Panc1 (cell line): ENCODE data around the gene C1RL. TPM values are rescaled to one million over a fixed set of nuclear protein-coding genes. Genes with fewer than 3 reads are reported as not detected.

Experiments used
- ATAC-seq: fragments of 200-7000 bp; cut with Tn5 transposase; 2 replicates; pipeline ENCODE4 v1.9.1; 2020; ENCODE audit warnings: mild to moderate bottlenecking, moderate library complexity
- BruUV-seq: library from RNA; stranded (reverse); fragments of 400-500 nt; replicated peaks from 2 replicates; lab custom pipeline; 2021; lab: Mats Ljungman, UMichigan
- CTCF ChIA-PET: fragments of 300-600 bp; sonication (Branson Sonifier 250); formaldehyde crosslinking; loops from one replicate; lab custom pipeline; 2022; ENCODE audit warnings: antibody characterized with exemption; lab: Charles Lee
- POLR2A ChIA-PET: fragments of 300-600 bp; sonication (Branson Sonifier 250); formaldehyde crosslinking; loops from one replicate; lab custom pipeline; 2022; ENCODE audit warnings: antibody characterized with exemption; lab: Charles Lee
- DNase-seq: peaks from one replicate; pipeline ENCODE4 v3.0.0-alpha.2; 2010; ENCODE audit warnings: low read depth, low spot score
- H3K27ac ChIP-seq: 2 replicates; pipeline ENCODE4 v1.5.1; 2011; ENCODE audit warnings: mild to moderate bottlenecking, low read length, inconsistent platforms
- H3K27me3 ChIP-seq: fragments of 200-500 bp; sonication (Bioruptor generic); 2 replicates; pipeline ENCODE4 v1.6.0; 2014; ENCODE audit warnings: low read length, inconsistent platforms; ENCODE audit not compliant: control insufficient read depth, insufficient read depth
- H3K36me3 ChIP-seq: fragments of 200-500 bp; sonication (Bioruptor generic); 2 replicates; pipeline ENCODE4 v1.5.1; 2014; ENCODE audit warnings: inconsistent platforms, mild to moderate bottlenecking, low read length, moderate library complexity; ENCODE audit not compliant: control insufficient read depth, insufficient read depth
- H3K4me1 ChIP-seq: 2 replicates; pipeline ENCODE4 v1.5.1; 2011; ENCODE audit warnings: inconsistent platforms, mild to moderate bottlenecking, low read length, moderate library complexity; ENCODE audit not compliant: control insufficient read depth, insufficient read depth
- H3K4me3 ChIP-seq, 2 experiments: 2 replicates each; pipeline ENCODE4 v1.5.1; 2011 to 2012; ENCODE audit warnings: low read depth in 2 of 2, low read length in 2 of 2, mild to moderate bottlenecking in 2 of 2, inconsistent platforms in 1 of 2, moderate library complexity in 1 of 2
- H3K9me3 ChIP-seq: fragments of 200-500 bp; sonication (Bioruptor generic); 2 replicates; pipeline ENCODE4 v1.5.1; 2014; ENCODE audit warnings: low read depth, mild to moderate bottlenecking, inconsistent platforms, low read length, moderate library complexity; ENCODE audit not compliant: control insufficient read depth, insufficient read depth
- POLR2AphosphoS5 ChIP-seq: IDR thresholded peaks from 2 replicates; pipeline ENCODE4 v1.6.1; 2012; ENCODE audit warnings: mild to moderate bottlenecking, low read depth, low read length, moderate library complexity
- SIN3A ChIP-seq: IDR thresholded peaks from 2 replicates; pipeline ENCODE4 v1.6.1; 2012; ENCODE audit warnings: low read depth, mild to moderate bottlenecking, low read length, moderate library complexity, borderline replicate concordance; ENCODE audit not compliant: insufficient read depth
- TCF7L2 ChIP-seq: IDR thresholded peaks from 2 replicates; pipeline ENCODE4 v1.6.1; 2011; ENCODE audit warnings: mild to moderate bottlenecking, low read depth, low read length, inconsistent platforms
- in situ Hi-C: cut with HindIII; loops from 2 replicates; pipeline ENCODE4 v1.10.0; 2016; ENCODE audit warnings: low sequenced_read_pairs, low pct_unique_long_range_greater_than_20kb
- intact Hi-C: fragments of 100-400 bp; cut with micrococcal nuclease; formaldehyde crosslinking; loops from one replicate; pipeline ENCODE4 v1.10.0; 2022; ENCODE audit not compliant: unreplicated experiment
- total RNA-seq: library from RNA; stranded (reverse); gene quantifications from one replicate; pipeline ENCODE4 v1.2.1, GENCODE V29; 2021; ENCODE audit not compliant: unreplicated experiment
- TF ChIP-seq, protein P1 (sequence below): fragments of 450-650 bp; IDR thresholded peaks from 2 replicates; pipeline ENCODE4 v1.5.1; 2017; ENCODE audit warnings: mild to moderate bottlenecking
- TF ChIP-seq, protein P2 (sequence below), 2 experiments: IDR thresholded peaks; 2 replicates each; pipeline ENCODE4 v1.6.1; 2011 to 2012; ENCODE audit warnings: low read depth in 2 of 2, control low read depth in 1 of 2, low read length in 1 of 2, mild to moderate bottlenecking in 1 of 2, moderate library complexity in 1 of 2; ENCODE audit not compliant: insufficient read depth in 1 of 2

C1RL gene
- total RNA-seq, 1 experiment from 2014 or later: 10.7 TPM

DNA sequence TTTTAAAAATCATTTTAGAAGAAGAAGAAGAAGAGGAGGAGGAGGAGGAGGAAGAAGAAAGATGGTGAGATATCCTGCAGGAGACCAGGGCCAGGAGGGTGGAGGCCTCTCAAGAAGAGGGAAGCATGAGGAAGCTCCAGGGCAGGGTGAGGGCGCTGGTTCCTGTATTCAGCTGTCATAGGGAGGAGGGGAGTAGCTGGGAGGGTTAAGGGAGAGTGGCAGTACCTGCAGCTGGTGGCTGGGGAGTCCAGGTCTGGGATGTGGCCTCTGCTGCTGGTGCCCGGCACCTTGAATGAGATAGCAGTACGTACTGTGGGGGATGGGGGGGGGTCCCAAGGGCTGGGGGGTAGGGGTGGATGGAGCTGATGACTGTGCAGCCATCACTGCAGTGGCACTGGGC lies 9.9 kb upstream of the C1RL start:
- ChIA-PET CTCF (interaction anchor here (0.7 kb wide), 1 partner anchor 22 kb away, joined by 4 read pairs; no protein-coding TSS in a partner anchor), POLR2A (no interaction called here)
- no peaks in the 10 kb centered on the region for H3K27me3 ChIP-seq
- H3K4me1 ChIP-seq: no peaks in the 10 kb centered on the region
- no peaks in the 10 kb centered on the region for H3K9me3 ChIP-seq
- ATAC-seq: no peak
- intact Hi-C loops: loop anchor here (10.0 kb wide), 1 partner anchor 174 kb away; the partner anchor contains the start of genes C12orf57 and RNU7-1
- no peaks in the 10 kb centered on the region for H3K36me3 ChIP-seq
- TF ChIP-seq, protein P1, sequence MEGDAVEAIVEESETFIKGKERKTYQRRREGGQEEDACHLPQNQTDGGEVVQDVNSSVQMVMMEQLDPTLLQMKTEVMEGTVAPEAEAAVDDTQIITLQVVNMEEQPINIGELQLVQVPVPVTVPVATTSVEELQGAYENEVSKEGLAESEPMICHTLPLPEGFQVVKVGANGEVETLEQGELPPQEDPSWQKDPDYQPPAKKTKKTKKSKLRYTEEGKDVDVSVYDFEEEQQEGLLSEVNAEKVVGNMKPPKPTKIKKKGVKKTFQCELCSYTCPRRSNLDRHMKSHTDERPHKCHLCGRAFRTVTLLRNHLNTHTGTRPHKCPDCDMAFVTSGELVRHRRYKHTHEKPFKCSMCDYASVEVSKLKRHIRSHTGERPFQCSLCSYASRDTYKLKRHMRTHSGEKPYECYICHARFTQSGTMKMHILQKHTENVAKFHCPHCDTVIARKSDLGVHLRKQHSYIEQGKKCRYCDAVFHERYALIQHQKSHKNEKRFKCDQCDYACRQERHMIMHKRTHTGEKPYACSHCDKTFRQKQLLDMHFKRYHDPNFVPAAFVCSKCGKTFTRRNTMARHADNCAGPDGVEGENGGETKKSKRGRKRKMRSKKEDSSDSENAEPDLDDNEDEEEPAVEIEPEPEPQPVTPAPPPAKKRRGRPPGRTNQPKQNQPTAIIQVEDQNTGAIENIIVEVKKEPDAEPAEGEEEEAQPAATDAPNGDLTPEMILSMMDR: no peak
- in situ Hi-C loops: no loop called here
- no peak for DNase-seq
- H3K27ac ChIP-seq: no peak overlapping the region
- no peak overlapping the region for H3K4me3 ChIP-seq
- no TSS peak for BruUV-seq

DNA sequence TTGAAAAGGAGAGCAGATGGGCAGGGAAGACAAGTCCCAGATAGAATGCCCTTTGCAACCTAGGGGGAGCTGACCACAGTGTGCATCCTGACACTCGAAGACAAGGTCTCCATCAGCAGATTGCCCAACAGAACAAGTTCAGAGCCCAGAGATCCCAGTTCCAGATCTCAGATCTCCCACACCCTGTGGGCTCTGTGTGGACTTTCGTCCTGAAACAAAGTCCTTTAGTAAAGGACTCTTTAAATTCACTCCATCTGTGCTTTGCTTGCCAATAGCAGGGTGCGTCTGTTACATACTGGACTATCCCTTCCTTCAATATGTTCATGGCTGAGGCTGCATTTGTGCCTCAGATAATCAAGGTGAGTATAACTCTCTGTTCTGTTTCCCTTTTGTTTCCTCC lies 8.7 kb upstream of the C1RL start:
- TF ChIP-seq TCF7L2 (no peak), SIN3A (no peak), POLR2AphosphoS5 (no peak)
- TF ChIP-seq, protein P1: no peak
- TF ChIP-seq, protein P2, sequence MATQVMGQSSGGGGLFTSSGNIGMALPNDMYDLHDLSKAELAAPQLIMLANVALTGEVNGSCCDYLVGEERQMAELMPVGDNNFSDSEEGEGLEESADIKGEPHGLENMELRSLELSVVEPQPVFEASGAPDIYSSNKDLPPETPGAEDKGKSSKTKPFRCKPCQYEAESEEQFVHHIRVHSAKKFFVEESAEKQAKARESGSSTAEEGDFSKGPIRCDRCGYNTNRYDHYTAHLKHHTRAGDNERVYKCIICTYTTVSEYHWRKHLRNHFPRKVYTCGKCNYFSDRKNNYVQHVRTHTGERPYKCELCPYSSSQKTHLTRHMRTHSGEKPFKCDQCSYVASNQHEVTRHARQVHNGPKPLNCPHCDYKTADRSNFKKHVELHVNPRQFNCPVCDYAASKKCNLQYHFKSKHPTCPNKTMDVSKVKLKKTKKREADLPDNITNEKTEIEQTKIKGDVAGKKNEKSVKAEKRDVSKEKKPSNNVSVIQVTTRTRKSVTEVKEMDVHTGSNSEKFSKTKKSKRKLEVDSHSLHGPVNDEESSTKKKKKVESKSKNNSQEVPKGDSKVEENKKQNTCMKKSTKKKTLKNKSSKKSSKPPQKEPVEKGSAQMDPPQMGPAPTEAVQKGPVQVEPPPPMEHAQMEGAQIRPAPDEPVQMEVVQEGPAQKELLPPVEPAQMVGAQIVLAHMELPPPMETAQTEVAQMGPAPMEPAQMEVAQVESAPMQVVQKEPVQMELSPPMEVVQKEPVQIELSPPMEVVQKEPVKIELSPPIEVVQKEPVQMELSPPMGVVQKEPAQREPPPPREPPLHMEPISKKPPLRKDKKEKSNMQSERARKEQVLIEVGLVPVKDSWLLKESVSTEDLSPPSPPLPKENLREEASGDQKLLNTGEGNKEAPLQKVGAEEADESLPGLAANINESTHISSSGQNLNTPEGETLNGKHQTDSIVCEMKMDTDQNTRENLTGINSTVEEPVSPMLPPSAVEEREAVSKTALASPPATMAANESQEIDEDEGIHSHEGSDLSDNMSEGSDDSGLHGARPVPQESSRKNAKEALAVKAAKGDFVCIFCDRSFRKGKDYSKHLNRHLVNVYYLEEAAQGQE (IDR thresholded peaks at IDR 0.05; ENCODE audit: insufficient read depth in 1 of 2, low read depth in 2 of 2, low read length in 1 of 2): no peak
- no TSS peak for BruUV-seq
- DNase-seq: no peak
- Histone ChIP-seq H3K4me1 (no peaks in the 10 kb centered on the region), H3K36me3 (no peaks in the 10 kb centered on the region), H3K27ac (no peak overlapping the region), H3K27me3 (no peaks in the 10 kb centered on the region), H3K9me3 (no peaks in the 10 kb centered on the region), H3K4me3 (no peak overlapping the region)
- CTCF ChIA-PET: no interaction called here
- intact Hi-C loops (loop anchor here (10.0 kb wide), 1 partner anchor 173 kb away; the partner anchor contains the start of genes C12orf57 and RNU7-1), in situ Hi-C loops (no loop called here)
- POLR2A ChIA-PET: no interaction called here
- no peak for ATAC-seq
